ENCODE data around the gene LDHD. TPM values are rescaled to one million over a fixed set of nuclear protein-coding genes. Genes with fewer than 3 reads are reported as not detected.
A peak's percentile ranks its signal among the peaks of the same experiment; 100 is the strongest.

The LDHD gene
- total and polyA plus RNA-seq, 9 of the 15 experiments (the other 6 are each of a cell fraction or from before 2014, with no cell fraction given), result 0.19 to 0.86 (median 0.54) TPM; not detected in 3

DNA sequence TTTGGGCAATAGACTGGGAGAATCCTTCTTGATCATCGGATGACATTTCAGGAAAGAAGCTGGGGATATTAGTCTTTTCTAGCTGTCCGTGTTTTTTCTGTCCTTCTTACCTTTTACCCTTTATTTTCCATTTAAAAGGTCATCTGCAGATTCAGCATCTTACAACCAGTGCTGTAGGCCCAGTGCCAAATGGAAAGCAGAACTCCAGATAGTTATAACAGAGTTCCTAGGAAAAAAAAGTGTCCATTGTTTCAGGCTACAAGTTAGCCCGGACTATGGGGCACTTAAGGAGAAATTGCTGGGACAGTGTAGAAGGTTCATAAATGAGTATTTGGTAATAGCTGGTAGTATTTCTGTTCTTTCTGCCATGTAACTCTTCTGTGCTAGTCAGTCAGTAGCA, 28.4 kb downstream of the LDHD start:
- no peaks in the 10 kb centered on the region for H4K20me1 ChIP-seq (replicated peaks; ENCODE audit: control insufficient read depth, insufficient read depth, low read length)
- peaks cover 83% of the 10 kb centered on the region for H3K79me2 ChIP-seq (ENCODE audit: control insufficient read depth, insufficient read depth, low read length)
- in situ Hi-C loops (cut with MboI) (no loop called here), intact Hi-C loops (cut with micrococcal nuclease) (no loop called here)
- WGBS (ENCODE audit: insufficient coverage, low coverage, missing lambda C conversion rate), result 73% methylated on average over 3 of the region's 3 CpGs
- no TSS peak for BruUV-seq (replicated peaks)
- H3K27me3 ChIP-seq (ENCODE audit: control insufficient read depth in 2 of 2, insufficient read depth in 2 of 2, low read length in 2 of 2), result no peaks in the 10 kb centered on the region
- ATAC-seq, result no peak
- H3K4me1 ChIP-seq (replicated peaks in 1 of 2; ENCODE audit: control insufficient read depth in 2 of 2, insufficient read depth in 2 of 2, low read length in 2 of 2), result peaks cover 28 to 59% of the 10 kb centered on the region in 2 experiments
- no peaks in the 10 kb centered on the region for H3K9me1 ChIP-seq (ENCODE audit: control insufficient read depth, insufficient read depth, low read length)
- ChIA-PET CTCF (ENCODE audit: low intra/inter-chr PET ratio) (no interaction called here), POLR2A (interaction anchor here (0.8 kb wide), 1 partner anchor 18 kb away, joined by 3 read pairs; no protein-coding TSS in a partner anchor)
- FAIRE-seq, result no peak
- no peak for DNase-seq (ENCODE audit: extremely low read depth in 1 of 4, low spot score in 3 of 4)
- peaks cover 12% of the 10 kb centered on the region; the same call in 1 of the 3 replicates for H3K36me3 ChIP-seq (ENCODE audit: control insufficient read depth, insufficient read depth, low read length)
- H3K4me2 ChIP-seq (ENCODE audit: insufficient read depth, low read length), result peak overlapping the region; percentile 75; the same call in 1 of the 2 replicates
- TF ChIP-seq HNRNPK (IDR thresholded peaks at IDR 0.05; ENCODE audit: low read depth, low read length, poor library complexity, severe bottlenecking), result no peak
- no peak for TF ChIP-seq ZNF780A (CRISPR knock-in tag; IDR thresholded peaks at IDR 0.05)
- TF ChIP-seq RBM25 (IDR thresholded peaks at IDR 0.05; ENCODE audit: low read depth, low read length, severe bottlenecking), result no peak
- TF ChIP-seq ZNF253 (CRISPR knock-in tag; conservative IDR thresholded peaks at IDR 0.05), result no peak
- TF ChIP-seq, protein P1, sequence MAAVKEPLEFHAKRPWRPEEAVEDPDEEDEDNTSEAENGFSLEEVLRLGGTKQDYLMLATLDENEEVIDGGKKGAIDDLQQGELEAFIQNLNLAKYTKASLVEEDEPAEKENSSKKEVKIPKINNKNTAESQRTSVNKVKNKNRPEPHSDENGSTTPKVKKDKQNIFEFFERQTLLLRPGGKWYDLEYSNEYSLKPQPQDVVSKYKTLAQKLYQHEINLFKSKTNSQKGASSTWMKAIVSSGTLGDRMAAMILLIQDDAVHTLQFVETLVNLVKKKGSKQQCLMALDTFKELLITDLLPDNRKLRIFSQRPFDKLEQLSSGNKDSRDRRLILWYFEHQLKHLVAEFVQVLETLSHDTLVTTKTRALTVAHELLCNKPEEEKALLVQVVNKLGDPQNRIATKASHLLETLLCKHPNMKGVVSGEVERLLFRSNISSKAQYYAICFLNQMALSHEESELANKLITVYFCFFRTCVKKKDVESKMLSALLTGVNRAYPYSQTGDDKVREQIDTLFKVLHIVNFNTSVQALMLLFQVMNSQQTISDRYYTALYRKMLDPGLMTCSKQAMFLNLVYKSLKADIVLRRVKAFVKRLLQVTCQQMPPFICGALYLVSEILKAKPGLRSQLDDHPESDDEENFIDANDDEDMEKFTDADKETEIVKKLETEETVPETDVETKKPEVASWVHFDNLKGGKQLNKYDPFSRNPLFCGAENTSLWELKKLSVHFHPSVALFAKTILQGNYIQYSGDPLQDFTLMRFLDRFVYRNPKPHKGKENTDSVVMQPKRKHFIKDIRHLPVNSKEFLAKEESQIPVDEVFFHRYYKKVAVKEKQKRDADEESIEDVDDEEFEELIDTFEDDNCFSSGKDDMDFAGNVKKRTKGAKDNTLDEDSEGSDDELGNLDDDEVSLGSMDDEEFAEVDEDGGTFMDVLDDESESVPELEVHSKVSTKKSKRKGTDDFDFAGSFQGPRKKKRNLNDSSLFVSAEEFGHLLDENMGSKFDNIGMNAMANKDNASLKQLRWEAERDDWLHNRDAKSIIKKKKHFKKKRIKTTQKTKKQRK (IDR thresholded peaks at IDR 0.05; ENCODE audit: borderline replicate concordance, low read depth, low read length), result 0 out of 2 replicates have a peak, but pooled peaks have one; percentile 19
- no peak for TF ChIP-seq ZNF274 (IDR thresholded peaks at IDR 0.05; ENCODE audit: borderline replicate concordance, low read depth, low read length)
- no peaks in the 10 kb centered on the region for H3K9me3 ChIP-seq (replicated peaks; ENCODE audit: control insufficient read depth, insufficient read depth, low read depth, low read length)
- H2AFZ ChIP-seq (ENCODE audit: low read depth, low read length), result no peak overlapping the region
- no peak overlapping the region for H3K4me3 ChIP-seq
- H3K27ac ChIP-seq (ENCODE audit: extremely low read depth, low read depth, low read length), result peak overlapping the region; percentile 77; the same call in 1 of the 3 replicates
- H3K9ac ChIP-seq (ENCODE audit: insufficient read depth in 1 of 2, low read depth in 2 of 2, low read length in 2 of 2), result peak overlapping the region in 1 of 2 experiments; percentile 52; a peak in 1 of 4 replicates
